H9 (cell line): ENCODE measurements around the gene AJAP1. TPM values are rescaled to one million over a fixed set of nuclear protein-coding genes. Genes with fewer than 3 reads are reported as not detected.

ENCODE experiments used
- DNase-seq: peaks from one replicate; pipeline ENCODE4 v3.0.0-alpha.2; 2017
- H2AFZ ChIP-seq: one replicate; pipeline ENCODE4 v1.6.1; 2013; ENCODE audit warnings: mild to moderate bottlenecking, low read length, control low read depth, moderate library complexity
- H2AK5ac ChIP-seq: 2 replicates; pipeline ENCODE4 v1.6.1; 2013; ENCODE audit warnings: low read length, control low read depth, mixed read lengths; ENCODE audit not compliant: insufficient read length
- H2BK120ac ChIP-seq: one replicate; pipeline ENCODE4 v1.6.1; 2013; ENCODE audit warnings: low read depth, mild to moderate bottlenecking, low read length, control low read depth, inconsistent platforms; ENCODE audit not compliant: poor library complexity, severe bottlenecking
- H2BK12ac ChIP-seq: 2 replicates; pipeline ENCODE4 v1.6.1; 2013; ENCODE audit warnings: low read length, control low read depth, mixed read lengths, low read depth; ENCODE audit not compliant: insufficient read length
- H2BK15ac ChIP-seq: 2 replicates; pipeline ENCODE4 v1.6.1; 2013; ENCODE audit warnings: low read depth, low read length, control low read depth
- H2BK20ac ChIP-seq: one replicate; pipeline ENCODE4 v1.6.1; 2013; ENCODE audit warnings: low read depth, mild to moderate bottlenecking, low read length, control low read depth, inconsistent platforms; ENCODE audit not compliant: poor library complexity, severe bottlenecking
- H2BK5ac ChIP-seq: 2 replicates; pipeline ENCODE4 v1.6.1; 2013; ENCODE audit warnings: low read length, control low read depth, mixed read lengths; ENCODE audit not compliant: insufficient read length
- H3K14ac ChIP-seq: 2 replicates; pipeline ENCODE4 v1.6.1; 2013; ENCODE audit warnings: low read length, control low read depth; ENCODE audit not compliant: insufficient read depth
- H3K18ac ChIP-seq: 2 replicates; pipeline ENCODE4 v1.6.1; 2013; ENCODE audit warnings: low read depth, mild to moderate bottlenecking, mixed read lengths, low read length, control low read depth; ENCODE audit not compliant: insufficient read length
- H3K23ac ChIP-seq: 2 replicates; pipeline ENCODE4 v1.6.1; 2013; ENCODE audit warnings: low read length, control low read depth, mixed read lengths, low read depth; ENCODE audit not compliant: insufficient read length
- H3K23me2 ChIP-seq: 2 replicates; pipeline ENCODE4 v1.6.1; 2013; ENCODE audit warnings: low read depth, mild to moderate bottlenecking, mixed read lengths, low read length, control low read depth; ENCODE audit not compliant: insufficient read length, poor library complexity, severe bottlenecking
- H3K27ac ChIP-seq: 2 replicates; pipeline ENCODE4 v1.5.1; 2013; ENCODE audit warnings: low read length, control low read depth, mixed read lengths, low read depth; ENCODE audit not compliant: insufficient read length
- H3K27me3 ChIP-seq: 2 replicates; pipeline ENCODE4 v1.6.1; 2013; ENCODE audit warnings: low read length, control low read depth, inconsistent platforms; ENCODE audit not compliant: insufficient read depth
- H3K4ac ChIP-seq: 2 replicates; pipeline ENCODE4 v1.6.1; 2013; ENCODE audit warnings: low read depth, mild to moderate bottlenecking, control low read depth, inconsistent platforms, low read length, moderate library complexity
- H3K4me1 ChIP-seq: 2 replicates; pipeline ENCODE4 v1.6.1; 2013; ENCODE audit warnings: low read length, control low read depth, inconsistent platforms; ENCODE audit not compliant: insufficient read depth
- H3K4me2 ChIP-seq: 2 replicates; pipeline ENCODE4 v1.6.1; 2013; ENCODE audit warnings: low read length, control low read depth, mixed read lengths; ENCODE audit not compliant: insufficient read length, insufficient read depth
- H3K56ac ChIP-seq: 2 replicates; pipeline ENCODE4 v1.6.1; 2013; ENCODE audit warnings: low read depth, mild to moderate bottlenecking, mixed read lengths, low read length, control low read depth; ENCODE audit not compliant: insufficient read length
- H3K79me1 ChIP-seq: 2 replicates; pipeline ENCODE4 v1.6.1; 2013; ENCODE audit warnings: low read depth, mild to moderate bottlenecking, moderate library complexity, low read length, control low read depth, inconsistent platforms; ENCODE audit not compliant: insufficient read depth, poor library complexity, severe bottlenecking
- H3K79me2 ChIP-seq: 2 replicates; pipeline ENCODE4 v1.6.1; 2013; ENCODE audit warnings: low read length, control low read depth, inconsistent platforms; ENCODE audit not compliant: insufficient read depth
- H3K9ac ChIP-seq: 2 replicates; pipeline ENCODE4 v1.6.1; 2013; ENCODE audit warnings: low read length, control low read depth, mixed read lengths; ENCODE audit not compliant: insufficient read length; ENCODE audit errors: extremely low read depth
- H3K9me3 ChIP-seq: one replicate; pipeline ENCODE4 v1.6.1; 2013; ENCODE audit warnings: low read depth, low read length, inconsistent platforms; ENCODE audit not compliant: control insufficient read depth
- H3T11ph ChIP-seq: one replicate; pipeline ENCODE4 v1.6.1; 2013; ENCODE audit warnings: mild to moderate bottlenecking, low read length, control low read depth, inconsistent platforms
- H4K20me1 ChIP-seq: one replicate; pipeline ENCODE4 v1.6.1; 2013; ENCODE audit not compliant: control insufficient read depth, insufficient read length, insufficient read depth
- H4K5ac ChIP-seq: 2 replicates; pipeline ENCODE4 v1.6.1; 2013; ENCODE audit warnings: low read depth, mild to moderate bottlenecking, mixed read lengths, low read length, control low read depth; ENCODE audit not compliant: insufficient read length
- H4K8ac ChIP-seq: replicated peaks from 2 replicates; pipeline ENCODE4 v1.6.1; 2013; ENCODE audit warnings: low read length, control low read depth, mixed read lengths, low read depth; ENCODE audit not compliant: insufficient read length
- H4K91ac ChIP-seq: 2 replicates; pipeline ENCODE4 v1.6.1; 2013; ENCODE audit warnings: low read depth, mild to moderate bottlenecking, moderate library complexity, mixed read lengths, low read length, control low read depth; ENCODE audit not compliant: insufficient read length
- H3K27ac Mint-ChIP-seq, 3 experiments: 2 replicates in 2 of 3; 3 replicates in 1 of 3; pipeline ENCODE4 v1.8.0; 2020 to 2021; ENCODE audit warnings: mixed read lengths in 3 of 3, mild to moderate bottlenecking in 1 of 3, moderate library complexity in 1 of 3
- H3K27me3 Mint-ChIP-seq: 2 replicates; pipeline ENCODE4 v1.8.0; 2021; ENCODE audit warnings: low read depth, mild to moderate bottlenecking, moderate library complexity, mixed read lengths
- H3K36me3 Mint-ChIP-seq, 3 experiments: 2 replicates in 2 of 3; 3 replicates in 1 of 3; pipeline ENCODE4 v1.8.0; 2020 to 2021; ENCODE audit warnings: low read depth in 3 of 3, mixed read lengths in 3 of 3; ENCODE audit not compliant: insufficient read depth in 1 of 3
- H3K4me1 Mint-ChIP-seq, 2 experiments: 2 replicates each; pipeline ENCODE4 v1.8.0; 2020; ENCODE audit warnings: mixed read lengths in 2 of 2
- H3K4me3 Mint-ChIP-seq, 2 experiments: 2 replicates in 1 of 2; 3 replicates in 1 of 2; pipeline ENCODE4 v1.8.0; 2020 to 2021; ENCODE audit warnings: mild to moderate bottlenecking in 2 of 2, mixed read lengths in 2 of 2, moderate library complexity in 1 of 2
- H3K9me3 Mint-ChIP-seq, 2 experiments: 2 replicates in 1 of 2; 3 replicates in 1 of 2; pipeline ENCODE4 v1.8.0; 2020; ENCODE audit warnings: mild to moderate bottlenecking in 2 of 2, mixed read lengths in 2 of 2, moderate library complexity in 1 of 2
- WGBS: extraction: QIAGEN DNeasy Blood & Tissue Kit; methylation state at CpG from one replicate; pipeline ENCODE4 v1.1.7; 2013; ENCODE audit warnings: missing lambda C conversion rate, low lambda C conversion rate, mixed read lengths; ENCODE audit not compliant: insufficient read length; ENCODE audit errors: extremely low coverage; 5-methylcytosine and 5-hydroxymethylcytosine counted together
- total RNA-seq: library from RNA; stranded (reverse); gene quantifications from 2 replicates; pipeline ENCODE4 v1.2.1, GENCODE V29; 2021
- TF ChIP-seq, protein P1 (sequence below): fragments of 200-600 bp; sonication (generic); conservative IDR thresholded peaks from 3 replicates; pipeline ENCODE4 v1.8.0; 2021; ENCODE audit warnings: antibody characterized with exemption, mild to moderate bottlenecking

The AJAP1 gene
- total RNA-seq, 1 experiment from 2014 or later, result 8.6 TPM

DNA sequence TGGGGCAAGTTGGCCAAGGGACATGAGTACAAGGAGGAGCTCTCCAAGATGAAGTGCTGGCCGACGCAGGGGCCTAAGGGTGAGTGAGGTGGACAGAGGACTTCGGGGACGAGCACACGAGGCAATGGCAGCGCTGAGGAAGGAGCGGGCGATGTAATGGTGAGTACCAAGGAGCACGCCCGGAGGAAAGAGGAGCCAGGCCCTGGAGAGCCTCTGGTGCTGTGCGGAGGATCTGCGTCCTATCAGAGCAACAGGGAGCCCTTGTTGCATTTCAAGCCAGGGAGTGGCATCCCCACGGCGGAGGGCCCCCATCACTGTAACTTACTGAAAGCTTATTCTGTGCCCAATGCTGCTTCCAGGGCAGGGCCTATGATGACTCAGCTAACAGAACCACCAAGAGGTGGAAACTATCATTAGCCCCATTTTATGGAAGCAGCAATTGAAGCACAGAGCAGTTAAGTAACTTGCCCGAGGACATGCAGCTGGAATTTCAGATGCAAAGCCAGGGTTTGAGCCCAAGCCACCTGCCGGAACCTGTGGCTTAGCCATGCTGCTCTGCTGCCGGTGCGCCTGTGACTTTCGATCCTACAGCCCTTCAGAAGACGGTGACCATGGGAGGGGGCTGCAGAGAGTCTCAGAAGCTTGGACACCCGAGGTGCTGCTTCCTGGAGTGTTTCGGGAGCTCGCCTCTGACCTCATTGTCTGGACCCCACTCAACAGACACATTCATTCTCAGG, 17.6 kb upstream of the AJAP1 start:
- no peak overlapping the region for H4K91ac ChIP-seq
- no CpG with 5 or more reads among the region's 23 CpGs for WGBS

More for the DNA sequence above, 17.6 kb upstream of the AJAP1 start:
- H3K27ac ChIP-seq, result no peak overlapping the region
- H3K27me3 ChIP-seq, result no peaks in the 10 kb centered on the region
- no peak for DNase-seq
- no peaks in the 10 kb centered on the region for H3K4me1 ChIP-seq
- H3T11ph ChIP-seq, result no peak overlapping the region
- no peak overlapping the region for H3K18ac ChIP-seq
- no peak overlapping the region for H2AK5ac ChIP-seq
- no peak overlapping the region for H4K8ac ChIP-seq
- Mint-ChIP-seq H3K27ac (no peak overlapping the region), H3K36me3 (no peaks in the 10 kb centered on the region; a peak in 2 of 7 replicates), H3K9me3 (peaks cover 0 to 3% of the 10 kb centered on the region in 2 experiments; a peak in 2 of 5 replicates), H3K4me1 (peaks cover 22 to 26% of the 10 kb centered on the region in 2 experiments), H3K4me3 (no peak overlapping the region; a peak in 1 of 5 replicates), H3K27me3 (peaks cover 9% of the 10 kb centered on the region)
- no peak overlapping the region for H2BK20ac ChIP-seq
- no peaks in the 10 kb centered on the region for H3K9me3 ChIP-seq
- no peak overlapping the region for H3K23ac ChIP-seq
- no peak overlapping the region for H3K56ac ChIP-seq
- H3K79me2 ChIP-seq, result no peaks in the 10 kb centered on the region
- H2BK5ac ChIP-seq, result no peak overlapping the region
- no peak overlapping the region for H3K4me2 ChIP-seq
- H2BK15ac ChIP-seq, result no peak overlapping the region
- no peaks in the 10 kb centered on the region for H3K79me1 ChIP-seq
- no peak overlapping the region for H2AFZ ChIP-seq
- H3K9ac ChIP-seq, result no peak overlapping the region
- H4K20me1 ChIP-seq, result no peaks in the 10 kb centered on the region
- no peak overlapping the region for H4K5ac ChIP-seq
- H3K4ac ChIP-seq, result no peak overlapping the region
- H3K14ac ChIP-seq, result no peak overlapping the region; the same call in 1 of the 2 replicates
- TF ChIP-seq, protein P1, sequence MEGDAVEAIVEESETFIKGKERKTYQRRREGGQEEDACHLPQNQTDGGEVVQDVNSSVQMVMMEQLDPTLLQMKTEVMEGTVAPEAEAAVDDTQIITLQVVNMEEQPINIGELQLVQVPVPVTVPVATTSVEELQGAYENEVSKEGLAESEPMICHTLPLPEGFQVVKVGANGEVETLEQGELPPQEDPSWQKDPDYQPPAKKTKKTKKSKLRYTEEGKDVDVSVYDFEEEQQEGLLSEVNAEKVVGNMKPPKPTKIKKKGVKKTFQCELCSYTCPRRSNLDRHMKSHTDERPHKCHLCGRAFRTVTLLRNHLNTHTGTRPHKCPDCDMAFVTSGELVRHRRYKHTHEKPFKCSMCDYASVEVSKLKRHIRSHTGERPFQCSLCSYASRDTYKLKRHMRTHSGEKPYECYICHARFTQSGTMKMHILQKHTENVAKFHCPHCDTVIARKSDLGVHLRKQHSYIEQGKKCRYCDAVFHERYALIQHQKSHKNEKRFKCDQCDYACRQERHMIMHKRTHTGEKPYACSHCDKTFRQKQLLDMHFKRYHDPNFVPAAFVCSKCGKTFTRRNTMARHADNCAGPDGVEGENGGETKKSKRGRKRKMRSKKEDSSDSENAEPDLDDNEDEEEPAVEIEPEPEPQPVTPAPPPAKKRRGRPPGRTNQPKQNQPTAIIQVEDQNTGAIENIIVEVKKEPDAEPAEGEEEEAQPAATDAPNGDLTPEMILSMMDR, result no peak
- H2BK12ac ChIP-seq, result no peak overlapping the region
- no peak overlapping the region for H2BK120ac ChIP-seq
- H3K23me2 ChIP-seq, result no peaks in the 10 kb centered on the region
